Superior temporal gyrus (tissue), 1 donor: ENCODE measurements around the gene TBC1D19.
"Not testable (repeated sequence)": the region's sequence is repeated elsewhere in the genome, so short reads cannot be mapped to it uniquely, and the experiment has no call there.

Experiments
- DNase-seq: peaks from one replicate; pipeline ENCODE4 v3.0.0-alpha.2; 2016; ENCODE audit errors: extremely low spot score

Gene TBC1D19

GRCh38 chr4:26583865-26584652 is at the start of gene TBC1D19:
TSS of gene TBC1D19 (plus strand) at chr4:26584084. CDS start at chr4:26584194, 110 bp downstream.
- peak; percentile 91 for DNase-seq

GRCh38 chr4:26542991-26543390 is 40.9 kb upstream of the TBC1D19 start:
- no peak for DNase-seq

GRCh38 chr4:26544421-26544820 is 39.5 kb upstream of the TBC1D19 start:
- no peak for DNase-seq

- not testable (repeated sequence) for DNase-seq
Observed at GRCh38 chr4:26548379-26548778, 35.5 kb upstream of the TBC1D19 start.

- no peak for DNase-seq
Observed at GRCh38 chr4:26557164-26557563, 26.7 kb upstream of the TBC1D19 start.

- DNase-seq: no peak
Observed at GRCh38 chr4:26558166-26558895, 25.6 kb upstream of the TBC1D19 start.

GRCh38 chr4:26566133-26566532 is 17.8 kb upstream of the TBC1D19 start:
- no peak for DNase-seq

GRCh38 chr4:26568446-26568994 is 15.4 kb upstream of the TBC1D19 start:
- DNase-seq: peak; percentile 10

- no peak for DNase-seq
Observed at GRCh38 chr4:26570596-26570995, 13.3 kb upstream of the TBC1D19 start.

- DNase-seq: no peak
Observed at GRCh38 chr4:26573389-26573794, 10.5 kb upstream of the TBC1D19 start.

- no peak for DNase-seq
Observed at GRCh38 chr4:26574563-26574962, 9.3 kb upstream of the TBC1D19 start.

- no peak for DNase-seq
Observed at GRCh38 chr4:26576231-26576739, 7.6 kb upstream of the TBC1D19 start.

- DNase-seq: no peak
Observed at GRCh38 chr4:26577066-26577465, 6.8 kb upstream of the TBC1D19 start.

- DNase-seq: no peak
Observed at GRCh38 chr4:26579169-26579568, 4.7 kb upstream of the TBC1D19 start.

- DNase-seq: not testable (repeated sequence)
Observed at GRCh38 chr4:26581341-26581740, 2.5 kb upstream of the TBC1D19 start.

- peak; percentile 71 for DNase-seq
Observed at GRCh38 chr4:26583538-26583864, 383 bp upstream of the TBC1D19 start.

- no peak for DNase-seq
Observed at GRCh38 chr4:26584725-26585124, 841 bp downstream of the TBC1D19 start.

GRCh38 chr4:26589705-26590104 is 5.8 kb downstream of the TBC1D19 start:
- DNase-seq: no peak

GRCh38 chr4:26590639-26591038 is 6.8 kb downstream of the TBC1D19 start:
- DNase-seq: no peak

- not testable (repeated sequence) for DNase-seq
Observed at GRCh38 chr4:26593557-26593956, 9.7 kb downstream of the TBC1D19 start.

GRCh38 chr4:26594371-26594770 is 10.5 kb downstream of the TBC1D19 start:
- DNase-seq: no peak

GRCh38 chr4:26594778-26595177 is 10.9 kb downstream of the TBC1D19 start:
- no peak for DNase-seq

- DNase-seq: no peak
Observed at GRCh38 chr4:26596843-26597242, 13.0 kb downstream of the TBC1D19 start.
